ENCODE measurements around the gene GPR101.

GRCh38 chrX:137071596-137071995, 37.8 kb upstream of the GPR101 start:
- no peak for TF ChIP-seq CTCF (optimal IDR thresholded peaks at IDR 0.05 in 1 of 3, IDR thresholded peaks at IDR 0.05 in 1 of 3, conservative IDR thresholded peaks at IDR 0.05 in 1 of 3; ENCODE audit: extremely low read depth in 1 of 3, insufficient read depth in 2 of 3, low read length in 3 of 3)
- no peak for TF ChIP-seq EZH2 (IDR thresholded peaks at IDR 0.05; ENCODE audit: low read length)
